Articular chondrocyte of knee joint (primary cell): ENCODE data around the gene FOXP3. TPM values are rescaled to one million over a fixed set of nuclear protein-coding genes. Genes with fewer than 3 reads are reported as not detected.

Source experiments
- total RNA-seq: library from RNA; depleted of rRNA; stranded (reverse); fragments of >200 nt; gene quantifications from 2 replicates; pipeline ENCODE4 v1.2.3, GENCODE V29; 2012

Gene FOXP3
- 0.13 TPM in 1 of 2 replicates, not detected in the other for total RNA-seq

GRCh38 chrX:49264460-49264859, at the start of gene FOXP3:
Gene FOXP3 (minus strand): TSS chrX:49264710. CDS start chrX:49258505, 6,205 bp downstream.

GRCh38 chrX:49303346-49303745, 38.8 kb upstream of the FOXP3 start, which contains the start of gene GAGE10:
Gene GAGE10 (plus strand): TSS chrX:49303646. CDS start chrX:49304860, 1,214 bp downstream.

DNA sequence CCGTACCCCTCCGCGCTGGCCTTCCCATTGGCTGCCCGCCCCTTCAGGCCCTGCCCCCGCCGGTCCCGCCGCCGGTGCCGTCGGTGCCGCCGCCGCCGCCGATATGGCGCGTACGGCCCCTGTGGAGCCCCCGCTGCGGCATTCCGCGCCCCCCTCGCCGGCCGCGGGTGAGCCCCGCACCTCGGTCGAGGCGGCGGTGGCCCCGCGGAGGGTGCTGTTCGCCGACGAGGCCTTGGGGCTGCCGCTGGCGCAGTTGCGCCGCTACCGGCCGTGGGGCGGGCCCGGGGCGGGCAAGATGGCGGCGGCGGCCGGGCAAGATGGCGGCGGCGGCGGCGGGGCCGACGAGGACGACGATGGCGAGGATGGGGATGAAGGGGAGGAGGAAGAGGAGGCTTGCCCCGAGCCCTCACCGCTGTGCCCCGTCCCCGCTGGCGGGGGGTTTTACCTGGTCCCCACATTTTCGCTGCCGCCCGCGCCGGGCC, 5.3 kb upstream of the FOXP3 start, which contains the start of gene PPP1R3F:
Gene PPP1R3F (plus strand): TSS at position 27 of the 482 bp plus-strand sequence. CDS start 77 bp downstream, at position 104.

DNA sequence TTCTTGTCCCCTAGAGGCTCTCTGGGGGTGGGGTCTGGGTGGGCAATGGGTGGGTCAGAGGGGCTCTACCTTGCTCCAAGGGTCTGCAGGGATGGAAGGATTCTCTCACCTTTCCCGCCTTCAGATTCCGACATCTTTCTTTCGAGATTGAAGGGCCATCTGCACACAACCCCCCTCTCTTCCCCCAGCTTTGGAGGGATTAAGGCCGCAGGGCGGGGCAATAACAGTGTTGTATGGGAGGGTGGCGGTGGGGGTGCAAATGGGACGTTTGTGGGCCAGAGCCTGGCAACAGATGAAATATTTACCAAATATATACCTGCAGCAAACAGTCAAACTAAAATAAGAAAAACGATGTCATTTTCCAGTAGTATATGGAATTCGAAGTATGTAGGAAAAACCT, 31.3 kb downstream of the FOXP3 start, which contains the start of gene CACNA1F:
Gene CACNA1F (minus strand): TSS at position 165 of the 400 bp plus-strand sequence. CDS start 31 bp downstream, at position 134.

Other genes starting within 250 kb of the FOXP3 start
- 35.4 and 37.4 TPM in 2 replicates for gene TFE3, start 221.4 kb downstream of the FOXP3 start, total RNA-seq
- 0.91 and 1.5 TPM in 2 replicates for gene CCDC120, start 205.7 kb downstream of the FOXP3 start, total RNA-seq
- 11.7 and 14.0 TPM in 2 replicates for gene PRAF2, start 190.7 kb downstream of the FOXP3 start, total RNA-seq
- 49.0 and 55.9 TPM in 2 replicates for gene WDR45, start 184.8 kb downstream of the FOXP3 start, total RNA-seq
- 14.3 and 15.7 TPM in 2 replicates for gene GPKOW, start 141.0 kb downstream of the FOXP3 start, total RNA-seq
- 2.8 and 3.1 TPM in 2 replicates for gene MAGIX, start 102.0 kb downstream of the FOXP3 start, total RNA-seq
- 53.6 and 66.4 TPM in 2 replicates for gene PLP2, start 92.8 kb downstream of the FOXP3 start, total RNA-seq
- gene PRICKLE3, start 78.3 kb downstream of the FOXP3 start, total RNA-seq = 6.1 and 7.6 TPM in 2 replicates
- gene SYP, start 64.5 kb downstream of the FOXP3 start, total RNA-seq = 0.22 and 0.39 TPM in 2 replicates
- gene CACNA1F, start 31.4 kb downstream of the FOXP3 start, total RNA-seq = under 0.01 TPM in 1 of 2 replicates, not detected in the other
- gene CCDC22, start 29.2 kb downstream of the FOXP3 start, total RNA-seq = 10.5 and 11.6 TPM in 2 replicates
- 2.6 and 2.7 TPM in 2 replicates for gene PPP1R3F, start 5.1 kb upstream of the FOXP3 start, total RNA-seq
- not detected in 2 replicates for gene GAGE10, start 38.9 kb upstream of the FOXP3 start, total RNA-seq
- gene GAGE12J, start 57.3 kb upstream of the FOXP3 start, total RNA-seq = not detected in 2 replicates
- gene GAGE13, start 66.9 kb upstream of the FOXP3 start, total RNA-seq = not detected in 2 replicates